ENCODE data around the gene TGDS. TPM values are rescaled to one million over a fixed set of nuclear protein-coding genes. Genes with fewer than 3 reads are reported as not detected.

Gene TGDS
- total RNA-seq, 2 experiments from 2014 or later = 14.0 to 15.5 TPM

DNA sequence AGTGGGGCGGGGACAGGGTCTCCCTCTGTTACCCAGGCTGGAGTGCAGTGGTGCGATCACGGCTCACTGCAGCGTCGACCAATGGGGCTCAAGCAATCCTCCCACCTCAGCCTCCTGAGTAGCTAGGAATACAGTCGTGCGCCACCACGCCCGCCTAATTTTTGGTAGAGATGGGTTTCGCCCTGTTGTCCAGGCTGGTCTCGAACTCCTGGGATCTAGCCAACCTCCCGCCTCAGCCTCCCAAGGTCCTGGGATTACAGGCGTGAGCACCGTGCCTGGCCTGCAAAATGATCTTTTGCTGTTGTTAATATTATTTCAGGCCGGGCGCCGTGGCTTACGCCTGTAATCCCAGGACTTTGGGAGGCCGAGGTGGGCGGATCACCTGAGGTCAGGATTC, 621 bp upstream of the TGDS start:
- intact Hi-C loops (cut with micrococcal nuclease) = loop anchor here (1.0 kb wide), 2 partner anchors 47 to 177 kb away; no protein-coding TSS in a partner anchor
- Mint-ChIP-seq H3K4me1 (ENCODE audit: low read depth) (peaks cover 33% of the 10 kb centered on the region), H3K36me3 (ENCODE audit: low read depth) (peaks cover 18% of the 10 kb centered on the region), H3K4me3 (peak overlapping the region; percentile 92), H3K27me3 (ENCODE audit: low read depth) (no peaks in the 10 kb centered on the region), H3K9me3 (peaks cover 5% of the 10 kb centered on the region), H3K27ac (no peak overlapping the region)
- DNase-seq = no peak
- CTCF ChIA-PET = interaction anchor here (0.6 to 1.9 kb wide), 8 partner anchors 9 to 48 kb away, joined by 3 to 9 read pairs (median 4); no protein-coding TSS in a partner anchor

DNA sequence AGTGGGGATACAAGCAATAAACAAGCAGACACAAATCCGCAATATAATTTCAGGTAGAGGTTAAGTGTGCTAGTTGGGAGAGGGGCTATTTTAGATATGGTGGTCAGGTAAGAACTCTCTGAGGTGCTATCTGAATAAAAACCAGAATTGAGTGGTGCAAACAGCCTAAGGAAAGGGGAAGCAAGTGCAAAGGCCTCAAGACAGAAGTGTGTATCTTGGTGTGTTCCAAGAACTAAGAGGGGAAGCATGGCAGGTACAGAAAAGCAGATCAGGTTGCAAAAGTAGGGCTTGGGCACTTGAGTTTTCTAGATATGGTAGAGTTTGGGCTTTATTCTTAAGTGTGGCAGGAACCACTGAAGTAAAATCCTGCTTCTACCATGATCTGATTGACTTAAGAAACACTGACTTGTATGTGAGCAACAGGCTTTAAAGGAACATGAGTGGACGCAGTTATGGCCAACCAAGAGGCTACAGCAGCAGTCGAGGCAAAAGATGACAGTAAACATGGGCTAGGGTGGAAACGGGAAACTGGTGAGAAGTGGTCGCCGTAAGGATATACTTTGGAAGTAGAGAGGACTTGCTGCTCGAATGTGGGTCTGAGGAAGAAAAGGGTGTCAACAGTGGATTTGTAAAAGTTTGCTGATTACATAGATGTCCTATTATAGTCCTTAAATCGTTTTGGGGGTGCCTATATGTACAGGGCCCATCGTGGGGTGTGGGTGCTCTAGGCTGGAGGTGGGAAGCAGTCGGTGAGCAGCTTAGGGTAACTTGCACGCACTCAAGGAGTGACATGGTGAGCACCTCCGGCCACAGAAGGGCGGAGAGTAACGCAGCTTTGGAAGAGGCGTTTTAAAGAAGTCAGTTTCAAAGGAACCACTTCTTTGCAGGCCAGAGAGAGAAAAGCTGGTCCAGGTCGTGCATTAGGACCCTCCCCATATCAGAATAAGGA, 677 bp downstream of the TGDS start:
- Mint-ChIP-seq H3K4me1 (ENCODE audit: low read depth) (peaks cover 34% of the 10 kb centered on the region), H3K27me3 (ENCODE audit: low read depth) (no peaks in the 10 kb centered on the region), H3K4me3 (peak overlapping the region; percentile 92), H3K36me3 (ENCODE audit: low read depth) (peaks cover 20% of the 10 kb centered on the region), H3K27ac (peak overlapping the region; percentile 88), H3K9me3 (no peaks in the 10 kb centered on the region)
- DNase-seq = peak; percentile 41
- intact Hi-C loops (cut with micrococcal nuclease) = no loop called here
- CTCF ChIA-PET = interaction anchor here (0.8 to 1.9 kb wide), 4 partner anchors 14 to 46 kb away, joined by 4 to 9 read pairs (median 4); no protein-coding TSS in a partner anchor

DNA sequence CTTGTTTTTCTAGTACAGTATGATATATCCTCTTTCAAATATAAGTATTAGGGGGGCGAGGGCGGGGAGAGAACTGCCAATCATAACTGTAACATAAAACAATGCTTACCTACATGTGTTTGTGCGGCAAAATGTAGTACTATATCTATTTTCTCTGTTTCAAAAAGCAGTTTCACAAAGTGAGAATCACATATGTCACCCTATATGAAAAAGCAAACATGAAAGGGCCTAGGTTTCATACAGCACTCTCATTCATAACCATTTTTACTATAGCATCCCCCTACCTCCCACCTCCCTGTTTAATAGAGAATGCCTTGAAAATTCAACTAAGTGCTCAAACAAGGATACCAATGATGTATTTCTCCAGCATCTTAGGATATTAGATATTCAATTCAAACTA, 5.2 kb downstream of the TGDS start:
- Mint-ChIP-seq H3K4me1 (ENCODE audit: low read depth) (peaks cover 51% of the 10 kb centered on the region), H3K9me3 (no peaks in the 10 kb centered on the region), H3K4me3 (no peak overlapping the region), H3K27ac (no peak overlapping the region), H3K36me3 (ENCODE audit: low read depth) (peaks cover 41% of the 10 kb centered on the region), H3K27me3 (ENCODE audit: low read depth) (no peaks in the 10 kb centered on the region)
- no peak for DNase-seq
- CTCF ChIA-PET = no interaction called here
- intact Hi-C loops (cut with micrococcal nuclease) = no loop called here

DNA sequence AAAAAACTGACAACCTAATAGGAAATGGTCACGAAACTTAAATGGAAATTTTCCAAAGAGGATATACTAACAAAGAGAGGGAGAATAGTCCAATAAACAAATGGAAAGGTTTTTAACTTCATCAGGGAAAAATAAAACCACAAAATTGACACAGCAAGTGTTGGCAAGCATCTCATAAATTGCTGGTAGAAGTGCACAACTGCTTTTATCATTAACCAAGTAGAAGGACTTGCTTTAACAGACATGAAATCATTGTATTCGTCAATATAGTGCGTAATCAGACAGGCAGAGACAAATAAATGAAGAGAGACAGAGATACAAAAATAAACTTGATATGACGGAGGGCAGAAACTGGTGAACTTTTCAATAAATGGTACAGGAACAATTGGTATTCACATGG, 7.4 kb downstream of the TGDS start:
- intact Hi-C loops (cut with micrococcal nuclease) = no loop called here
- no peak for DNase-seq
- Mint-ChIP-seq H3K9me3 (no peaks in the 10 kb centered on the region), H3K27ac (no peak overlapping the region), H3K4me3 (no peak overlapping the region), H3K27me3 (ENCODE audit: low read depth) (no peaks in the 10 kb centered on the region), H3K4me1 (ENCODE audit: low read depth) (peaks cover 38% of the 10 kb centered on the region), H3K36me3 (ENCODE audit: low read depth) (peaks cover 38% of the 10 kb centered on the region)
- CTCF ChIA-PET = no interaction called here

DNA sequence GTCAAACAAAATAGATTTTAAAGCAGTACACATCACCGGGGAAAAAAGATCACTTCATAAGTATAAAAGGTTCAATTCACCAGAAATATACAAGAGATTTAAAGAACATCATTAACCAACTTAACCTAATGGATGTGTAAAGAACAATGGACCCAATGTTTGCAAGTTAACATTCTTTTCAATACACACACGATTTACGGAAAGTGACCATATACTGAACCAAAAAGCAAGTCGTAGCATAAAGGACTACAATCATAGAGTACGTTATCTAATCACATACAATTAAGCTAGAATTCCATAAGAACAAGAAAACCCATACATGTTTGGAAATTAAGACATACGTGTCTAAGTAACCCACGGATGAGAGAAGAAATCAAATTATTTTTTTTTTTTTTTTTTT, 9.6 kb downstream of the TGDS start:
- no peak for DNase-seq
- Mint-ChIP-seq H3K36me3 (ENCODE audit: low read depth) (peaks cover 42% of the 10 kb centered on the region), H3K27ac (no peak overlapping the region), H3K27me3 (ENCODE audit: low read depth) (no peaks in the 10 kb centered on the region), H3K4me3 (no peak overlapping the region), H3K9me3 (no peaks in the 10 kb centered on the region), H3K4me1 (ENCODE audit: low read depth) (peaks cover 34% of the 10 kb centered on the region)
- CTCF ChIA-PET = interaction anchor here (0.5 to 1.4 kb wide), 2 partner anchors 150 to 952 kb away, joined by 4 read pairs; no protein-coding TSS in a partner anchor
- intact Hi-C loops (cut with micrococcal nuclease) = no loop called here

DNA sequence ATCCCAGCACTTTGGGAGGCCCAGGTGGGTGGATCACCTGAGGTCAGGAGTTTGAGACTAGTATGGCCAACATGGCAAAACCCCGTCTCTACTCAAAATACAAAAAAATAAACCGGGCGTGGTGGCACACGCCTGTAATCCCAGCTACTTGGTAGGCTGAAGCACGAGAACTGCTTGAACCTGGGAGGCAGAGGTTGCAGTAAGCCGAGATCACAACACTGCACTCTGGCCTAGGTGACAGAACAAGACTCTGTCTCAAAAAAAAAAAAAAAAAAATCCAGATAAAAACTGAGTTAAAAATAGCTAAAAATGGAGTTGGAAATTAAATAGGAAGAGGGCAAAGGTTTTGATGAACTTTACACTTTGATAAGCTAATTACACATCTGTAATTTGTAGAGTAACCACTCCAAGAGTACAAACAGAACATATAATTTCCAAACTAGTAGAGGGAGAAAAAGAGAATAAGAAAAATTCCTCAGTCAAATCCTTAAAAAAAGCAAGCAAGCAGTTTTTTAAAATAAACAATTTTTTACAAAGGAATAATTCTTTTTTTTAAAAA, 10.3 kb downstream of the TGDS start:
- intact Hi-C loops (cut with micrococcal nuclease) = no loop called here
- Mint-ChIP-seq H3K9me3 (no peaks in the 10 kb centered on the region), H3K4me3 (no peak overlapping the region), H3K27ac (no peak overlapping the region), H3K36me3 (ENCODE audit: low read depth) (peaks cover 46% of the 10 kb centered on the region), H3K4me1 (ENCODE audit: low read depth) (peaks cover 28% of the 10 kb centered on the region), H3K27me3 (ENCODE audit: low read depth) (no peaks in the 10 kb centered on the region)
- DNase-seq = no peak
- CTCF ChIA-PET = interaction anchor here (0.7 to 1.4 kb wide), 2 partner anchors 149 to 272 kb away, joined by 3 to 4 read pairs; no protein-coding TSS in a partner anchor

DNA sequence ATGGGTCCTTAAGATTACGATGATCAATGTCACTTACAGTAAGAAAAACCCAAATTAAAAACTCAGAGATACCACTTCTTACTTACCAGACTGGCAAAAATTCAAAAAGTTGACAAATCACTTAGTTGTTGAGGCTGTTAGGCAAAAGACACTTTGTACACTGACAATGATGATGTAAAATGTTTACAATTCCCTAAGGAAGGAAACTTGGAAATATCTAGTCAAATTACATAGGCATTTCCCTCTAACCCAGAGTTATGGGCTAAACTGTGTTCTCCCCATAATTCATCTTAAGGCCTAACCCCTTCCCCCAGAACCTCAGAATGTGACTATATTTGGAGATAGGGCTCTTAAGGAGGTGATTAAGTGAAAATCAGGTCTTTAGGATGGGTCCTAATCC, 12.0 kb downstream of the TGDS start:
- no peak for DNase-seq
- no peak overlapping the region for H3K4me3 Mint-ChIP-seq
- H3K27ac Mint-ChIP-seq = no peak overlapping the region
- H3K27me3 Mint-ChIP-seq (ENCODE audit: low read depth) = no peaks in the 10 kb centered on the region
- peaks cover 18% of the 10 kb centered on the region for H3K4me1 Mint-ChIP-seq (ENCODE audit: low read depth)
- intact Hi-C loops (cut with micrococcal nuclease) = no loop called here
- H3K36me3 Mint-ChIP-seq (ENCODE audit: low read depth) = peaks cover 46% of the 10 kb centered on the region
- CTCF ChIA-PET = no interaction called here
- no peaks in the 10 kb centered on the region for H3K9me3 Mint-ChIP-seq

DNA sequence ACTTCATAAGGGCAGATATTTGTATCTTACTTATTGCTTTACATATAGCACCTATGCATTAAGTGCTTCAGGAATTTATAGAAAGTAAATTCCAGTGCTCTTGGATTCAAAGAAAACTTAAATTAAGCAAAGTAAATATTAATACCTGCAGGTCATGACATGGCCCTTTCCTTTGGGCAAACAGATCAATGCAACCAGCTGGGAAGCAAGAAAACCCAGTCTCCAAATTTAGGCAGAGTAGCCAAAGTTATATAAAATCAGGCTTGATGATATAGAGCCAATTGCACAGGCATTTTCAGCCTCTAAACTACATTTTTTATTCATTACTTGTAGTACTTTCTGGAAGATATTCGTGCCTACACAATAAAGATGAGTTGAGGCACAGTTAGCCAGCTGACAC, 16.9 kb downstream of the TGDS start:
- H3K4me3 Mint-ChIP-seq = no peak overlapping the region
- no peaks in the 10 kb centered on the region for H3K27me3 Mint-ChIP-seq (ENCODE audit: low read depth)
- intact Hi-C loops (cut with micrococcal nuclease) = no loop called here
- H3K9me3 Mint-ChIP-seq = no peaks in the 10 kb centered on the region
- CTCF ChIA-PET = no interaction called here
- peaks cover 37% of the 10 kb centered on the region for H3K36me3 Mint-ChIP-seq (ENCODE audit: low read depth)
- peaks cover 8% of the 10 kb centered on the region for H3K4me1 Mint-ChIP-seq (ENCODE audit: low read depth)
- DNase-seq = no peak
- H3K27ac Mint-ChIP-seq = no peak overlapping the region

DNA sequence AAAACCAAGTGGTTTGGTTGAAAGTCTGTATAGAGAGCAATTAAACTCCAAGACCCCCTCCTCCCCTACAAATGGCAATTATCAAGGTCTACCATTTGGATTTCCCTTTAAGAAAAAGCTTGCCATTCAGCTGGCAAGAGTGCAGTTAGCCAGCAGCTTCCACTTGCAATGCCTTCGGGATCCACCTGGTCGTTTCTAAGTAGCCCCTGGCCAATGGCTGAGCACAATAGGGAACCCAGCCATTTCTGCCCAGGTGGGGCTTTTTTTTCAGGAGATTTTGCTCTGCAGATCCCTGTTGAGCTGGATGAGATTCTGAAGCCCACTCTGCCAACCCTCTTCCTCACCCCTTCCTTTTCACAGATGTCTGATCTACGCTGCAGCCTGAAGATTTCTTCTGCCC, 26.3 kb downstream of the TGDS start:
- CTCF ChIA-PET = interaction anchor here (1.0 kb wide), 2 partner anchors 50 to 125 kb away, joined by 3 read pairs; no protein-coding TSS in a partner anchor
- Mint-ChIP-seq H3K36me3 (ENCODE audit: low read depth) (peaks cover 53% of the 10 kb centered on the region), H3K4me3 (no peak overlapping the region), H3K4me1 (ENCODE audit: low read depth) (no peaks in the 10 kb centered on the region), H3K27me3 (ENCODE audit: low read depth) (no peaks in the 10 kb centered on the region), H3K27ac (no peak overlapping the region), H3K9me3 (no peaks in the 10 kb centered on the region)
- no peak for DNase-seq
- intact Hi-C loops (cut with micrococcal nuclease) = no loop called here

DNA sequence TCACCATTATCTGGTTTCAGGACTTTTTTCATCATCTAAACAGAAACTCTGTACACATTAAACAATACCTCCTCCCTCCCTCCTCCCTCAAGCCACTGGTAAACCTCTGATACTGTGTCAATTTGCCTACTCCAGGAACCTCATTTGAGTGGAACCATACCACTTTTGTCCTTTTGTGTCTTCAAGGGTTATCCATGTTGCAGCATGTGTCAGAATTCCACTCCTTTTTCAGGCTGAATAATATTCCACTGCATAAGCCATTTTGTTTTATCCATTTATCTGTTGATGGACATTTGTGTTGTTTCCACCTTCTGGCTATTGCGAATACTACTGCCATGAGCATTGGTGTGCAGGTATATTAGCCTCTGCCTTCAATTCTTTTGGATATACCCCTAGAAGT, 27.5 kb downstream of the TGDS start:
- Mint-ChIP-seq H3K27ac (no peak overlapping the region), H3K4me1 (ENCODE audit: low read depth) (no peaks in the 10 kb centered on the region), H3K9me3 (no peaks in the 10 kb centered on the region), H3K27me3 (ENCODE audit: low read depth) (no peaks in the 10 kb centered on the region), H3K36me3 (ENCODE audit: low read depth) (peaks cover 53% of the 10 kb centered on the region), H3K4me3 (no peak overlapping the region)
- DNase-seq = no peak
- CTCF ChIA-PET = interaction anchor here (0.9 kb wide), 1 partner anchor 77 kb away, joined by 3 read pairs; no protein-coding TSS in a partner anchor
- intact Hi-C loops (cut with micrococcal nuclease) = no loop called here

DNA sequence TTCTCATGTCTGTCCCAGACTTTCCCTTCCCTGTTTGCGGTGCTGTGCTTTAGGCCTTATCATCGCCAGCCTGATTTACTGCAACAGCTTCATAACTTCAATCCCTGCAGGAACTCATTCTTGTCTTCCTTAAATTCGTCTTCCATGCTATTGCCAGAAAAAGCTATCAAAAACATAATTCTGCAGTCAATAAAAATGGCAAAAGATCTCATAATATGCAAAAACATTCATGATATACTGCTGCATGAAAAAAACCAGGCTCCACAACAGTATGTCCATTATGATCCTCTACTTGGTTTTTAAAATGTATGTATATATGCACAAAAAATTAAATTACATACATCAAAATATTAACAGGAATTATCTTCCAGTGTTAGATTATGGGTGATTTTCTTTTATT, 28.4 kb downstream of the TGDS start:
- peaks cover 48% of the 10 kb centered on the region for H3K36me3 Mint-ChIP-seq (ENCODE audit: low read depth)
- intact Hi-C loops (cut with micrococcal nuclease) = no loop called here

DNA sequence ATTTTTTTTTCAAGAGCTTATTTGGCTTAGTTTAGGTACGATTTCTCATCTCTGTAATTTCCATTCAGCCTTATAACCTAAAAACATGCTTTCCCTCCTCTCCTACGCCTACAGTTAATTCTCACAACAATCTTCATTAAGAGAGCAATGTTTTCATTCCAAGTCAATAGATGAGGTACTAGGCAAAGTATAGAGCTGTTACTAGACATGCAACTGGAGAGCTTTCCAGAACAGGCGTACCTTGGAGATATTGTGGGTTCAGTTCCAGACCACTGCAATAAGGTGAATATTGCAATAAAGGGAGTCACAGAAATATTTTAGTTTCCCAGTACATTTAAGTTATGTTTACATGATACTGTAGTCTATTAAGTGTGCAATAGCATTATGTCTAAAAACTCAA, 34.8 kb downstream of the TGDS start:
- CTCF ChIA-PET = interaction anchor here (0.9 kb wide), 1 partner anchor 12 kb away, joined by 3 read pairs; no protein-coding TSS in a partner anchor
- Mint-ChIP-seq H3K9me3 (no peaks in the 10 kb centered on the region), H3K4me1 (ENCODE audit: low read depth) (peaks cover 19% of the 10 kb centered on the region), H3K27ac (no peak overlapping the region), H3K36me3 (ENCODE audit: low read depth) (peaks cover 16% of the 10 kb centered on the region), H3K27me3 (ENCODE audit: low read depth) (no peaks in the 10 kb centered on the region), H3K4me3 (no peak overlapping the region)
- DNase-seq = no peak
- intact Hi-C loops (cut with micrococcal nuclease) = no loop called here

More for the DNA sequence above, 28.4 kb downstream of the TGDS start:
- Mint-ChIP-seq H3K4me1 (ENCODE audit: low read depth) (no peaks in the 10 kb centered on the region), H3K9me3 (no peaks in the 10 kb centered on the region), H3K4me3 (no peak overlapping the region), H3K27ac (no peak overlapping the region), H3K27me3 (ENCODE audit: low read depth) (no peaks in the 10 kb centered on the region)
- CTCF ChIA-PET = interaction anchor here (0.5 to 0.9 kb wide), 3 partner anchors 10 to 77 kb away, joined by 3 read pairs; no protein-coding TSS in a partner anchor
- no peak for DNase-seq
